Esophagus muscularis mucosa (tissue), 4 donors: ENCODE data around the gene TSEN15.

Experiments
- EP300 ChIP-seq: sonication (generic); formaldehyde crosslinking; IDR thresholded peaks from one replicate; pipeline ENCODE4 v1.6.1; 2017; ENCODE audit warnings: antibody characterized with exemption
- POLR2A ChIP-seq: fragments of 450-650 bp; IDR thresholded peaks from one replicate; pipeline ENCODE4 v1.6.1; 2017; ENCODE audit warnings: antibody characterized with exemption, moderate library complexity, mild to moderate bottlenecking, low read depth
- POLR2AphosphoS5 ChIP-seq, 2 donors: sonication (generic); formaldehyde crosslinking; IDR thresholded peaks; one replicate each; pipeline ENCODE4 v1.6.1; 2017; ENCODE audit warnings: antibody characterized with exemption in 2 of 2
- TF ChIP-seq, protein P1 (sequence below), 3 experiments: fragments of 200-600 bp in 2 of 3; fragments of 450-650 bp in 1 of 3; sonication (generic) in 2 of 3; IDR thresholded peaks; one replicate each; pipeline ENCODE4 v1.5.1; 2017 to 2019; ENCODE audit warnings: antibody characterized with exemption in 3 of 3, mild to moderate bottlenecking in 2 of 3, moderate library complexity in 1 of 3

DNA sequence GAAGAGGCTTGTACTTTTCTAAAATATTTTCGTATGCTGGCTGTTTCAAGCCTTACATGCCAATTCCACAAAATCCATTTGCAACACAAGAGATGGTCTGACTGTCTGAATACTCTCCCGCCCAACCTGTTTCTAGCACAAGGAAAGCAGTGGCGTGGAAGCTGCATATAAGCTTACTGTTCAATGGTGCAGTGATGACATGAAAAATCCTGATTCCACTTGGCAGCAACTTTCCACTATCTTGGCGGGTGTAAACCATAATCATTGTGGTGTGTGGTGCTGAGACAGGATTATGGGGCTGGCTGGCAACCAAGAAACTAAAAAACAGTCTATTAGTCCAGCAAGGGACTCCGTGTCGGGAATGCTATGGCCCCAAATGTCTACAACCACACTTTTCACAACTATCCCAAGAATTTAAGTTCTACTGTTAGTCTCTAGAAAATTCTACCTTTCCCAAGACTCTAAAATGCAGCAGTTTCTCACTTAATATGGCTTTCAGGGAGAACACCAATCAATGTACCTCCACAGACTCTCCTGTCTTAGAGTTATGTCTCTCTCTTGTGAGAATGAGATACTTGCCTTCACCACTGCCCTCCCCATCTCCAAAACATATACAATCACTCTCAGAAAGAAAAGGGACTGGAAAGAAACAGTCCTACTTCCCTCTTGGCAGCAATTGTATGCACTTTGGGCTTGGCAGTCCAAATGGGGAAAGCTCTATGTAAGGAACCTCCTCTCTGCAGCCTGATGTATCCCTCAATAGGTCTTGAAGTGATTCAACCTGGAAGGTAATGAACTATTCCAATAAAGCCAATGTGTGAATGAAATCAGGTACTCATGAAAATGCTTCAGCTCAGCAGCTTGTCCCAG, 23.5 kb upstream of the TSEN15 start:
- TF ChIP-seq, protein P1, sequence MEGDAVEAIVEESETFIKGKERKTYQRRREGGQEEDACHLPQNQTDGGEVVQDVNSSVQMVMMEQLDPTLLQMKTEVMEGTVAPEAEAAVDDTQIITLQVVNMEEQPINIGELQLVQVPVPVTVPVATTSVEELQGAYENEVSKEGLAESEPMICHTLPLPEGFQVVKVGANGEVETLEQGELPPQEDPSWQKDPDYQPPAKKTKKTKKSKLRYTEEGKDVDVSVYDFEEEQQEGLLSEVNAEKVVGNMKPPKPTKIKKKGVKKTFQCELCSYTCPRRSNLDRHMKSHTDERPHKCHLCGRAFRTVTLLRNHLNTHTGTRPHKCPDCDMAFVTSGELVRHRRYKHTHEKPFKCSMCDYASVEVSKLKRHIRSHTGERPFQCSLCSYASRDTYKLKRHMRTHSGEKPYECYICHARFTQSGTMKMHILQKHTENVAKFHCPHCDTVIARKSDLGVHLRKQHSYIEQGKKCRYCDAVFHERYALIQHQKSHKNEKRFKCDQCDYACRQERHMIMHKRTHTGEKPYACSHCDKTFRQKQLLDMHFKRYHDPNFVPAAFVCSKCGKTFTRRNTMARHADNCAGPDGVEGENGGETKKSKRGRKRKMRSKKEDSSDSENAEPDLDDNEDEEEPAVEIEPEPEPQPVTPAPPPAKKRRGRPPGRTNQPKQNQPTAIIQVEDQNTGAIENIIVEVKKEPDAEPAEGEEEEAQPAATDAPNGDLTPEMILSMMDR (IDR thresholded peaks at IDR 0.05) = no peak
- TF ChIP-seq EP300 (no peak), POLR2A (no peak), POLR2AphosphoS5 (IDR thresholded peaks at IDR 0.05) (no peak)
